Central memory CD4-positive, alpha-beta T cell (primary cell): ENCODE measurements around the gene KDM3B.
"Not testable (repeated sequence)": the region's sequence is repeated elsewhere in the genome, so short reads cannot be mapped to it uniquely, and the experiment has no call there.

ENCODE experiments used
- DNase-seq: peaks from one replicate; pipeline ENCODE4 v3.0.0; 2022

The KDM3B gene

GRCh38 chr5:138468966-138469539, 116.6 kb downstream of the KDM3B start:
- DNase-seq = no peak

GRCh38 chr5:138469540-138470321, 117.2 kb downstream of the KDM3B start:
- no peak for DNase-seq

DNA sequence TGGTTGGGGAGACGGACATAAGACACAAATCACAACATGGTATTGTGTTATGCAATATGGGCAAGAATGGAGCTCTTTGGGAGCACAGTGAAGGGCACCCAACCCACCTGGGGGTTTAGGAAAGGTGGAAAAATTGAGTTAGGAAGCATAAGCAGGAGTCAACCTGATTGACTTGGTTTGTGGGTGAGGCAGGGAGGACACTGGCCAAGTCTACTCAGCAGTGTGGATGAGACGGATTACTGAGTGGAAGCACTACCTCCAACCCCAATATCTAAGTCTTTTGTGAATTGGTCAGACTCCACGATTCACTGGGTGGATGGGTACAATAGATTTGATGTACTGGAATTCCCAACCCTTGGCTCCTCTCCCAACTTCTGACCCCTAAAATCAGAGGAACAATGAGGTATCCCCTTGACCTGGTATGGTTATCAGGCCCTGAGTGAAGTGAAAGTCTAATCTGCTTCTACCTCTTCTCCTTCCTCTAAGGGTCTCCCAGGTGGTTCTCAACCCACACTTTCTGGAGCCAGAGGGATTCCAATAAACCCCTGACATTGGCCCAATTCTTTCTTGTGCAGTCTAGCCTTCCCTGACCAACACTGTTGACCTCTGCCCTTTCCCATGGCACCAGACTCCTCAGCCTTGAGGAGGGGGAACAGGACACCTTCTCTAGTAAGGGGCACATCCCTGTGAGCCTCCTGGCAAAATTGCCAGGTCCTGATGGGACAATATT, 118.0 kb downstream of the KDM3B start:
- DNase-seq = no peak

- no peak for DNase-seq
Observed at GRCh38 chr5:138471052-138471361, 118.5 kb downstream of the KDM3B start.

DNA sequence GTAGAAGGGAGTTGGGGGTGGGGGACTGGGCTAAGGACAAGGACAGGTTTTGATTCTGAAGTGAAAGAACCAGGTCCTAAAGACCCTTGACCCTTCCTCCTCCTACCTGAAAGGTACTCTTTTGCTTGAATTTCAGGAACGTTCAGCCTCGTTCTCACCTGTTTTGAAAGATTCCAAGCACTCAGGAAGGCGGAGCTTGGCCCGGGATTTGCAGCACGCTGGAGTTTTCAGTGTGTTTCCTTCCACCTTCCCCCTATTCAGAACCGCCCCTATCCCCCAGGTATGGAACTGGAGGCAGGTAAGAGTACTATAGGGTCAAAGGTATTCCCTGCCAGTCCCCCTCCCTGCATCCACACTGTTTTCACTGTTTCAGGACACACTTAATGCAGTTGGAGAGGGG, 119.9 kb downstream of the KDM3B start:
- DNase-seq = no peak

- DNase-seq = not testable (repeated sequence)
Observed at GRCh38 chr5:138473151-138473550, 120.7 kb downstream of the KDM3B start.

DNA sequence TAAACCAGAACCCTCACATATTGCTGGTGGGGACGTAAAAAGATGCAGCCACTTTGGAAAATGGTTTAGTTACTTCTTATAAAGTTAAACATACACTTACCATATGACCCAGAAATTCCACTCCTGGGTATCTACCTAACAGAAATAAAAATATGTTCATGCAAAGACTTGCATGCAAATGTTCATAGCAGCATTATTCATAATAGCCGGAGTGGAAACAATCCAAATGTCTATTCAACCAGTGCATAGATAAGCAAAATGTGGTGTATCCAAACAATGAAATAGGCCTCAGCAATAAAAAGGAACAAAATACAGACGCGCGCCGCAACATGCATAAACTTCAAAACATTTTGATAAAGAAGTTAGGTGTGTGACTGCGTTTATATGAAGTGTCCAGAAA, 124.4 kb downstream of the KDM3B start:
- no peak for DNase-seq

DNA sequence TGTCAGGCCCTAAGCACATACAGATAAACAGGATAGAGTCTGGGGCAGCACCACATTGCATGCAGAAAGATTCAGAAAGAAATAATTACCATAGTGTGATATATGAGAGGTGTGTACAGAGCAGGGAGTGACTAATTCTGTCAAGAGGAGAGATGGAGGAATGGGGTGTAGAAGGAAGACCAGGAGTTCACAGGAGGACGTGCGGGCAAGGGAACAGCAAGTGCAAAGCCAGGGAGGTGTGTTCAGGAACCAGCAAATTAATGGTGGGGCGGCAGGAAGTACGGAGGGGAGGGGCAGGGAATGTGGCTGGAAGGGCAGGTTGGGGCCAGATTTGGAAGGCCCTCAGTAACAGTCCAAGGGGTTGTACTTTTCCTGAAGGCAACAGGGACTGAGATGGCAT, 130.2 kb downstream of the KDM3B start:
- DNase-seq = no peak
